Omental fat pad (tissue), 4 donors: ENCODE results near the gene FIGN. TPM values are rescaled to one million over a fixed set of nuclear protein-coding genes. Genes with fewer than 3 reads are reported as not detected.

Source experiments
- ATAC-seq: fragments of 150-250 bp; one replicate; pipeline ENCODE4 v1.9.1; 2016; ENCODE audit warnings: mild to moderate bottlenecking, moderate library complexity; ENCODE audit not compliant: low FRiP score
- DNase-seq: peaks from one replicate; pipeline ENCODE4 v3.0.0-alpha.2; 2019; ENCODE audit warnings: low spot score
- total RNA-seq, 4 donors: library from RNA; depleted of rRNA; stranded (reverse); fragments of >200 nt; gene quantifications; one replicate each; pipeline ENCODE4 v1.1.0, GENCODE V29; 2016
- TF ChIP-seq, protein P1 (sequence below), 3 donors: fragments of 450-650 bp; IDR thresholded peaks; one replicate each; pipeline ENCODE4 v1.5.1; 2016 to 2017; ENCODE audit warnings: antibody characterized with exemption in 3 of 3, mild to moderate bottlenecking in 3 of 3, moderate library complexity in 2 of 3

The FIGN gene
- total RNA-seq, 4 donors from 2014 or later: 8.2 to 13.1 (median 10.7) TPM

- ATAC-seq (no peak), DNase-seq (no peak)
- TF ChIP-seq, protein P1, sequence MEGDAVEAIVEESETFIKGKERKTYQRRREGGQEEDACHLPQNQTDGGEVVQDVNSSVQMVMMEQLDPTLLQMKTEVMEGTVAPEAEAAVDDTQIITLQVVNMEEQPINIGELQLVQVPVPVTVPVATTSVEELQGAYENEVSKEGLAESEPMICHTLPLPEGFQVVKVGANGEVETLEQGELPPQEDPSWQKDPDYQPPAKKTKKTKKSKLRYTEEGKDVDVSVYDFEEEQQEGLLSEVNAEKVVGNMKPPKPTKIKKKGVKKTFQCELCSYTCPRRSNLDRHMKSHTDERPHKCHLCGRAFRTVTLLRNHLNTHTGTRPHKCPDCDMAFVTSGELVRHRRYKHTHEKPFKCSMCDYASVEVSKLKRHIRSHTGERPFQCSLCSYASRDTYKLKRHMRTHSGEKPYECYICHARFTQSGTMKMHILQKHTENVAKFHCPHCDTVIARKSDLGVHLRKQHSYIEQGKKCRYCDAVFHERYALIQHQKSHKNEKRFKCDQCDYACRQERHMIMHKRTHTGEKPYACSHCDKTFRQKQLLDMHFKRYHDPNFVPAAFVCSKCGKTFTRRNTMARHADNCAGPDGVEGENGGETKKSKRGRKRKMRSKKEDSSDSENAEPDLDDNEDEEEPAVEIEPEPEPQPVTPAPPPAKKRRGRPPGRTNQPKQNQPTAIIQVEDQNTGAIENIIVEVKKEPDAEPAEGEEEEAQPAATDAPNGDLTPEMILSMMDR (IDR thresholded peaks at IDR 0.05): no peak
These were observed 16.5 kb downstream of the FIGN start for GRCh38 chr2:163719331-163719730.

DNA sequence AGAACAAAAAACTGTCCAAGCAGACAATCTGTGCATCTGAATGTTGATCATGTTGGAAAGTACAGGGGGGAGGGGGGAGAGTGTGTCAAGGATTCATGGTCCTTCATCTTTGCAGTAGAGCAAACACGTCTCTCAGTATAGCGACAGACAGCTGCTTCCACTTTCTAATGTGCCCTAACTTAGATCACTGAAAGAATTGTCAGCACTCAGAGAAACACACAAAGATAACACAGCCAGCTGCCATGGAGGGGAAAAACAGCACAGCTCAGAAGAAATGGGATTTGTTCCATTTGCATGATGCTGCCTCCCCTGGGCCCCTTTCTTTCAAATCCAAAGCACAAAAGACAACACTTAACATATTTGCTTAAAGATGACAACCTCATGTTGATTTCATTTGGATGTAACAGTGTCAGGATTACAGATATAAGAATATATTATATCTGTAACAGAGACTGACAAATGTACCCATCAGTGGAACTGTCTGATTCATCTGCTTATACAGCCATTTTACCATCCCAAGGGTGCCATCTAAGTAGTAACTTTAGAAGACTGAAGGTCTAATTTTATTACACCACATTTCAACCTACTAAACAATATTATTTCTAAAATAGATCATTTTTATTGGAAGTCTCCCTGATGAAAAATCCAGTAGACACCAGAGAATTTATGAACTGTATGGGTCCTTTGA lies 17.7 kb downstream of the FIGN start:
- no peak for DNase-seq
- TF ChIP-seq, protein P1 (IDR thresholded peaks at IDR 0.05): no peak
- no peak for ATAC-seq

DNA sequence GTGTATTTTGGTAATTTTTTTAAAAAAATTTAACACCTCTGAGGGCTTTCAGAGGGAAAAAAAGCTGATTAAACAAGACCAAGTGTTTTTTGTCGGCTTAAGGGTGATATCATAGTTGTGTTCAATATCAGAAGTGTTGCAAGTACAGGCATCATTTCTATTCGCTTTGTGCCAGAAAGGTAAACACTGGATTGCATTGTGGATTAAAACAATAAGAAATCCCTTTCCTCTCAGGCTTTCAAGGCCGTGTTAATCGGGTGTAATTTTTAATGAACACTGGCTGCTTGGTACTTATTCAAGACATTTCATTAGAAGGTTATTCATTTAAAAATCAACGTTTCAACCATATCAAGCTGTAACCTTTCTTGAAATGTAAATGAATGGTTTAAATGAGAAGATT lies 18.3 kb downstream of the FIGN start:
- no peak for DNase-seq
- TF ChIP-seq, protein P1 (IDR thresholded peaks at IDR 0.05): no peak

GRCh38 chr2:163716101-163716500 lies 19.7 kb downstream of the FIGN start:
- no peak for DNase-seq
- no peak for ATAC-seq
- TF ChIP-seq, protein P1 (IDR thresholded peaks at IDR 0.05): no peak

More for the DNA sequence above, 18.3 kb downstream of the FIGN start:
- ATAC-seq: no peak

- DNase-seq (no peak), ATAC-seq (no peak)
- TF ChIP-seq, protein P1 (IDR thresholded peaks at IDR 0.05): no peak
These were observed 20.1 kb downstream of the FIGN start for GRCh38 chr2:163715668-163716067.

- ATAC-seq: no peak
- TF ChIP-seq, protein P1 (IDR thresholded peaks at IDR 0.05): no peak
These were observed 20.6 kb downstream of the FIGN start for GRCh38 chr2:163715199-163715598.

More at GRCh38 chr2:163715199-163715598, 20.6 kb downstream of the FIGN start:
- no peak for DNase-seq
